Ecto neural progenitor cell (in vitro differentiated cells): ENCODE data around the gene TCF7L1.

ENCODE experiments used
- DNase-seq: peaks from one replicate; pipeline ENCODE4 v3.0.0-alpha.2; 2018; ENCODE audit warnings: low spot score

The TCF7L1 gene

GRCh38 chr2:85230679-85231467, 97.7 kb downstream of the TCF7L1 start:
- no peak for DNase-seq

GRCh38 chr2:85231468-85231805, 98.2 kb downstream of the TCF7L1 start:
- DNase-seq: peak; percentile 41

GRCh38 chr2:85231952-85232351, 98.8 kb downstream of the TCF7L1 start:
- DNase-seq: peak; percentile 49

- DNase-seq: peak; percentile 82
Observed at GRCh38 chr2:85234868-85235267, 101.7 kb downstream of the TCF7L1 start.

GRCh38 chr2:85235281-85235680, 102.1 kb downstream of the TCF7L1 start:
- peak; percentile 50 for DNase-seq

GRCh38 chr2:85236084-85236483, 102.9 kb downstream of the TCF7L1 start:
- DNase-seq: no peak

GRCh38 chr2:85237849-85238565, 104.8 kb downstream of the TCF7L1 start:
- no peak for DNase-seq

- peak; percentile 42 for DNase-seq
Observed at GRCh38 chr2:85238607-85239006, 105.4 kb downstream of the TCF7L1 start.

GRCh38 chr2:85239102-85239501, 105.9 kb downstream of the TCF7L1 start:
- peak; percentile 42 for DNase-seq

- no peak for DNase-seq
Observed at GRCh38 chr2:85240055-85240454, 106.9 kb downstream of the TCF7L1 start.

- DNase-seq: peak; percentile 41
Observed at GRCh38 chr2:85242321-85242720, 109.1 kb downstream of the TCF7L1 start.

GRCh38 chr2:85243101-85244072, 110.2 kb downstream of the TCF7L1 start:
- peak; percentile 67 for DNase-seq

- no peak for DNase-seq
Observed at GRCh38 chr2:85244828-85245227, 111.6 kb downstream of the TCF7L1 start.

GRCh38 chr2:85245891-85246290, 112.7 kb downstream of the TCF7L1 start:
- no peak for DNase-seq

- DNase-seq: no peak
Observed at GRCh38 chr2:85246348-85246747, 113.2 kb downstream of the TCF7L1 start.

GRCh38 chr2:85247610-85248009, 114.4 kb downstream of the TCF7L1 start:
- no peak for DNase-seq

- no peak for DNase-seq
Observed at GRCh38 chr2:85248773-85249509, 115.7 kb downstream of the TCF7L1 start.

- DNase-seq: no peak
Observed at GRCh38 chr2:85250045-85250444, 116.9 kb downstream of the TCF7L1 start.

GRCh38 chr2:85251070-85251616, 118.0 kb downstream of the TCF7L1 start:
- DNase-seq: no peak

GRCh38 chr2:85253890-85254289, 120.7 kb downstream of the TCF7L1 start:
- DNase-seq: peak; percentile 41

- no peak for DNase-seq
Observed at GRCh38 chr2:85254540-85255300, 121.5 kb downstream of the TCF7L1 start.
